RPMI8226 (cell line): Measurements from ENCODE around the gene CARD19.
"Not testable (repeated sequence)": the region's sequence is repeated elsewhere in the genome, so short reads cannot be mapped to it uniquely, and the experiment has no call there.

Experiments
- DNase-seq: peaks from one replicate; pipeline ENCODE4 v3.0.0-alpha.2; 2015

The CARD19 gene

GRCh38 chr9:93134740-93135444, 38.9 kb downstream of the CARD19 start:
- DNase-seq, result no peak

DNA sequence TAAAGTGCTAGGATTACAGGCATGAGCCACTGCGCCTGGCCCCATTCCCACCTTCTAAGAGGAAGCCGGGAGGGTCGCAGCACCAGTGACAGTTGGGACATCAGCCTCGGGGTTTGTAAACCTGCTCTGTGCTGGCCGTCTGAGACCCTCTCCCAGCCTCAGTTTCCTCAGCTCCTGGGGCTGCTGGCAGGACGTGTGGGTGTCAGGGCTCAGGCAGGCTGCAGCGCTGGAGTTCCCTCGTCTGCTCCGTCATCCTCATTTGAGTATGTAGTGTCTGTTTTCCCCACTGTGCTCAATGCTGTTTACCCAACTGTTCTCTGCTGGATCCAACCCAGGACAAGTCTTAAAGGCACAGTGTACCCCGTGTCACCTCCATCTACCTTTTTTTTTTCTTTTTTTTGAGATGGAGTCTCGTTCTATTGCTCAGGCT, 40.0 kb downstream of the CARD19 start:
- no peak for DNase-seq

- DNase-seq, result no peak
Measured at GRCh38 chr9:93137362-93137761, 41.3 kb downstream of the CARD19 start.

DNA sequence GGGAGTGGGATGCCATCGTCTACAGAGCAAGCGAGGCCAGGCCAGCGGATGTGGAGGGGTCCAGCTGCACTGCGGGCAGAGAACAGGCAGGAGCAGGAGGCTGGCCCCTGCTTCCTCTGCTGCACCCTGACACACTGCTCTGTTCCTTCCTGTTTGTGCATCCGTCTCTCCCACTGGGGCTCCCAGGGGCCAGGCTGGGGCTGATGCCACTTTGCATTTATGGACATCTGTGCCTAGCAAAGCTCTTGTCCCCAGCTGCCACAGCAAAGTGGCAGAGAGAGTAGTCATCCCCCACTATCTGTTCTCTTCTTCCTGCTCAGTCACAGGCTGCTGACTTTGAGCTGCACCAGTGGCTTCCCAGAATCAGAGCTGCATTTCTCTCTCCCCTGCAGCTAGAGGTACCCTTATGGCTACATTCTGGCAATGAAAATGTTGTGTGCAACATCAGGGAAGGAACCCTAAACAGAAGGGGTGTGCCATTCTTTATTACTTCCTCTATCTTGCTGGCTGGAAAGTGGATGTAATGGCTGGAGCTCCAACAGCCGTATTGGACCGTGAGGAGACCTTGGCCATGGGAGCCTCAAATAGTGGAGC, 42.3 kb downstream of the CARD19 start:
- DNase-seq, result no peak

GRCh38 chr9:93139365-93140182, 43.6 kb downstream of the CARD19 start:
- peak; percentile 86 for DNase-seq

DNA sequence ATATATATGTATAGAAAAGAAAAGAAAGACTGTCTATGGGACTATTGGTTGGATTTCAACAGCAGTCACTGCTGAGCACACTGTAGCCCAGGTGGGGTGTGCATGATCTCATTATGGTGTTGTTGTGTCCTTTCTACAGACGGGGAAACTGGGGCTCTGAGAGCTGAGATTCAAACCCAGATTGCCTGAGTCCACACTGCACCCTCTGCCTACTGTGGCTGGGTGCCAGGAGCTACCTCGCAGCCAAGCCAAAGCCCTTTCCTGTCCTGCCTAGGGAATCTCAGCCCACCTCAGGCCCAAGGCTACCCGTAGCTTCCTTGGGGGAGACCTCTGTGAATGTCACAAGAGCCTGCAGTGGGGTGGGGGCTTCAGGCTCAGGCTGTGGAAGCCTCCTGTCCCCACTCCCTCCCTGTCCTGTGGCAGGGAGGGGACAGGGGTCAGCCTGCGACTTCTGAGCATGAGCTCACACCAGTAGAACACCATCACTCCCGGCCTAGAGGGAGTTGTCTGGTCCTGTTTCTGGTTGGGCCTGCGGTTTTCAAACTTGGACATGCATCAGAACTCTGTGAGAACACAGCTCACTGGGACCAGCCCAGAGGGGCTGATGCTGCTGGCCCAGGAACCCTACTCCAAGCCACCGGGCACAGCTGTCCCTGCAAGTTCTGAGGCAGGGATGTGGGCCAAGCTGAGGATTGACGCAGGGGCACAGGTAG, 45.9 kb downstream of the CARD19 start:
- DNase-seq, result peak; percentile 57

GRCh38 chr9:93143830-93144530, 48.0 kb downstream of the CARD19 start:
- peak; percentile 87 for DNase-seq

- not testable (repeated sequence) for DNase-seq
Measured at GRCh38 chr9:93146696-93147095, 50.7 kb downstream of the CARD19 start.

GRCh38 chr9:93147632-93148031, 51.6 kb downstream of the CARD19 start:
- DNase-seq, result no peak

DNA sequence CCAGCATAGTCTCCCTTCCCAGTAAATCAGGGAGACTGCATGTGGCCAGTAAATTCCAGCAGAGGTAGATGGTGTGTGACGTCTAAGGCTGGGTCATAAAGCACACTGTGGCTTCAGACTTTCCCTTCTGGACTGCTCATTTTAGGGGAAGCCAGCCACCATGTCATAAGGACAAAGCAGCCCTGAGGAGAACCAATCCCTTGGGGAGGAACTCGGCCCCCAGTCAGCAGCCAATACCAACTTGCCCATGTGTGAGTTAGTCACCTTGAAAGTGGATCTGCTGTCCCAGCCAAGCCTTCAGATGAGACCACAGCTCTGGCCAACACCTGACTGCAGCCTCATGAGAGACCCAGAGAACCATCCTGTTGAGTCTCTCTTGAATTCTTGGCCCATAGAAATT, 52.7 kb downstream of the CARD19 start:
- DNase-seq, result no peak

DNA sequence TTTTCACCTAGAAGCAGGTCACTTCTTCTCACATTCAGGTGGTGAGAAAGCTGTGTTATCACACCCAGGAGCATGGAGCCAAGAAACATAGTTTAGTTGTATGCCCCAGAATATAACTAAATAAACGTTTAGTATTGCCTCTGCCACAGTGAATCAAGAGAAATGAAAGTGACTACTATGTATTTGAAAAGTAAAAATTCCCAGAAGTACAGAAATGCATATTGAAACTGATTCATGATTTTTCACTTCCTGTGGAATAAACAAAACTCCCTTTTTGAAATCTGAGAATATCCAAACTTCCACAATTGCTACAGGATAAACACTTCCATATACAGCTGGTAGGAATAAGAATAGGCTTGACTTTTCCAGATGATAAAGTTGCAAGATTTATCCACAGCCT, 53.3 kb downstream of the CARD19 start:
- no peak for DNase-seq

GRCh38 chr9:93151097-93151784, 55.2 kb downstream of the CARD19 start:
- no peak for DNase-seq

DNA sequence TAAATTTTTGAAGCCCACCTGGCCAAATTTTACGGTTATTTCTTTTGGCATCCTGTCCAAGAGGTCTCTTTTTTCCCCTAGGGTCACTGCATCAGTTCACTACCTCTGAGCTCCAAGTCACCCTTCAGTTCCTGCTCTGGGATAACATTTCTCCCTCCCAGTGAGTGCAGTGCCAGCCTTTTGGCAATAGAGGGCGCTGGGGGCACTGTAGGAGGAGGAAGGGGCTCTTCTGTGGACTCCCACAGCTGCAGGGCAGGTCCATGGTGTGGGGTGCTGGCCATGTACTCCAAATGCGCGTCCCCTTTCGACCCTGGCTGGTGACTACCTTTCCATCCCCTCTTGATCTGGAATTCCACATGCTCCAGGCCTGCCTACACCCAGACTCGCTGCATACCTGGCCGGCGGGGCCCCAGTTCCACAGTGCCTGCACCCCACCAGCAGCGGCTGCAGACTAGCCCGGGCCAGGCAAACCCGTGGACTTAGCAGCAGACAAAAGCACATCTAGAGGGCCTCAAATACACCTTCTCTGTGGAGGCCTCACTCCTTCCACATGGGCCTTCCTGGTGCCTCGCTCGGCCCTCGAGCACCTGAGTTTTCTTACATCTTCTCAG, 58.4 kb downstream of the CARD19 start:
- peak; percentile 57 for DNase-seq

DNA sequence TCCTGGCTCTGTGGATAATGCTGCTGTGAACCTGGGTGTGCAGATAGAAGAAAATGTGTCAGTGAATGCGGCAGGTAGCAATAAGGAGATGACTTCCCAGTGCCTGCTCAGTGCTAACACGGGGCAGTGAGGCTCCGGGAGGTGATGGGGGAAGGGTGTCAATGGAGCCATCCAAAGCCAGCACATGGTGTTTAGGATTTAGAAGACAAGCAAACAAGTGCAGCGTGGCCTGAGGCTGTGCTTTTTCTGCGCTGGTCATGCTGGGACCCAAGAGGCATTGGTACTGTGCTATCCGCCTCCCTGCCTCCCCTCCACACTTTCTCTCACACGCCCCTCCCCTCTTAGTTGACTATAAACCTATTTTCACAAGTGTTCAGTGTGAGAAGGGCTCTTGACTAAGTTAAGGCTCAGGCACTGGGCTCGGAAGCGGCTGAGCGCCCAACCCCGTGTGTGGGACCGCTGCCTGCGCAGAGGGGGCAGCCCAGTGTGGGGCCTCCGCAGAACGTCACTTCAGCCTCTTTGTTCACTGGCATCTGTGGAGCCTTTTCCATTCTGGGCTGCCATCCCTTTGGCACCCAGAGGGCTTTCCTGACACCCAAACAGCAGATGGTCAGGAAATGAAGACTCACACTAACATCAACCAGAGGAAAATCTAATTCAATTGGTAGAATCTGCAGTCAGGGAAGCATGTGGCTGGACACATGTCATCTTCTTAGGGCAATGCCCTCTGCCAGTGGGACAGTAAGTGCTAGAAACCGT, 59.9 kb downstream of the CARD19 start:
- no peak for DNase-seq

- no peak for DNase-seq
Measured at GRCh38 chr9:93156475-93157008, 60.5 kb downstream of the CARD19 start.

- DNase-seq, result peak; percentile 85
Measured at GRCh38 chr9:93159601-93160471, 63.8 kb downstream of the CARD19 start.

DNA sequence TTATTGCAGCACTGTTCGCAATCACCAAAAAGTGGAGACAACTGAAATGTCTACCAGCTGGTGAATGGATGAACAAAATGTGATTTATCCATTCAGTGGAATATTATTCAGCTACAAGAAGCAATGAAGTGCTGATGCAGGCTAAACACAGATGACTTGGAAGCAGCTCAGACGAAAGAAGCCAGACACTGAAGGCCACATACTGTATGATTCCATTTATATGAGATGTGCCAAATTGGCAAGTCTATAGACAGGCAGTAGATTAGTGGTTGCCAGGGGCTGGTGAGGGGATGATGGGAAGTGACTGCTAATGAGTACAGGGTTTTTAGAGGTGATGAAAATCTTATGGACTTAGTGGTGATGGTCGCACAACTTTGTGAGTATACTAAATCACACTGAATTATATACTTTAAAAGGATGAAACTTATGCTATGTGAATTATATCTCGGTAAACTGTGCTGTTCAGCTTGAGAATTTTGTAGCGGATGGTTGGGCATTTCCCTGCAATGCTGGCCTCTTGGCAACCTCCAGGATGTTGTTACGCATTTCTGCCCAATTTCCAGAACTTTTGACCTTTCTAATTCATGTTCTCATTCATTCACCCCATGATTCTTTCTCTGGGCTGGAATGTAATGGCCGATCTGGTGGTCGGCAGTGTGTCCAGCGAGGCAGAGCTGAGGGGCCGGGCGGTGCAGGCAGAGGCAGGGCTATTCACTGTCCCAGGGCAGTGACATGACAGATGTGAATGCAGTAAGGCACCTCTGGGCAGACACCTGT, 66.0 kb downstream of the CARD19 start:
- no peak for DNase-seq
